Ovary (tissue), 3 donors: ENCODE data around the gene TRPM2.

Experiments used
- POLR2A ChIP-seq: fragments of 450-650 bp; IDR thresholded peaks from one replicate; pipeline ENCODE4 v1.6.1; 2017; ENCODE audit warnings: antibody characterized with exemption, mild to moderate bottlenecking, moderate library complexity
- TF ChIP-seq, protein P1 (sequence below), 3 donors: fragments of 450-650 bp in 2 of 3; fragments of 200-600 bp in 1 of 3; IDR thresholded peaks; one replicate each; pipeline versions ENCODE4 v1.5.1 to v1.8.0; 2016 to 2022; ENCODE audit warnings: antibody characterized with exemption in 3 of 3, mild to moderate bottlenecking in 1 of 3
- donor health status: DM: no; HTN: no; CAD: no.

DNA sequence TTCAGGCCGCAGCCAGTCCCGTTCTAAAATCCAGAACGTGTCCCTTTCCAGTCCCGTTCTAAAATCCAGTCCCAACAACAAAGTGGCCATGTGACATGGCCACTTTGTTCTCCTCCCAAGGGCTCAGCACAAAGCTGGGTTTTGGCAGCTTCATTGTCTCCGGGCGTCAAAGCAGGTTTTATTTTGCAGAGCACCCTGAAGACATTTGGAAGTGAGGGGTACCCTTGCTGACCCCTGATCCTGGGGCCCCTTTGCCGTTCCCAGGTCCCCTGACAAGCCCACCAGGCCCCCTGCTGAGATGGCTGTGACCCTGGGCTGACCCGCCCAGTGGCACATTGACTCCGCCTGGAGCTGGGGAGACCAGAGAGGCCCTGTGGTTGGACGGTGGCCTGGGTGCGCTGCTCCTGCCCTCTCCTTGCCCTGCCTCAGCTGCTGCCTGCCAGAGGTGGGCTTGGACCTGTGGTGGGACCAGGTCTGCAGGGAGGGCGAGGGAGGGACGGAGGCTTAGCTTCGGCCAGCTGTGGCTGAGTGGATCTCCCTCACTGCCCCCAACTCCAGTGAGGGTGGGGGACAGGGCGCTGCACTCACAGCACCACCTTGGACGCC is 49.3 kb upstream of the TRPM2 start:
- TF ChIP-seq POLR2A: no peak
- TF ChIP-seq, protein P1, sequence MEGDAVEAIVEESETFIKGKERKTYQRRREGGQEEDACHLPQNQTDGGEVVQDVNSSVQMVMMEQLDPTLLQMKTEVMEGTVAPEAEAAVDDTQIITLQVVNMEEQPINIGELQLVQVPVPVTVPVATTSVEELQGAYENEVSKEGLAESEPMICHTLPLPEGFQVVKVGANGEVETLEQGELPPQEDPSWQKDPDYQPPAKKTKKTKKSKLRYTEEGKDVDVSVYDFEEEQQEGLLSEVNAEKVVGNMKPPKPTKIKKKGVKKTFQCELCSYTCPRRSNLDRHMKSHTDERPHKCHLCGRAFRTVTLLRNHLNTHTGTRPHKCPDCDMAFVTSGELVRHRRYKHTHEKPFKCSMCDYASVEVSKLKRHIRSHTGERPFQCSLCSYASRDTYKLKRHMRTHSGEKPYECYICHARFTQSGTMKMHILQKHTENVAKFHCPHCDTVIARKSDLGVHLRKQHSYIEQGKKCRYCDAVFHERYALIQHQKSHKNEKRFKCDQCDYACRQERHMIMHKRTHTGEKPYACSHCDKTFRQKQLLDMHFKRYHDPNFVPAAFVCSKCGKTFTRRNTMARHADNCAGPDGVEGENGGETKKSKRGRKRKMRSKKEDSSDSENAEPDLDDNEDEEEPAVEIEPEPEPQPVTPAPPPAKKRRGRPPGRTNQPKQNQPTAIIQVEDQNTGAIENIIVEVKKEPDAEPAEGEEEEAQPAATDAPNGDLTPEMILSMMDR (IDR thresholded peaks at IDR 0.05): no peak
